ENCODE results near the gene ZNF646. TPM values are rescaled to one million over a fixed set of nuclear protein-coding genes. Genes with fewer than 3 reads are reported as not detected.

ZNF646 gene
- total and polyA plus RNA-seq, 2 of the 13 experiments (the other 11 are each of a cell fraction or from before 2014, with no cell fraction given), result 3.4 to 10.9 TPM

DNA sequence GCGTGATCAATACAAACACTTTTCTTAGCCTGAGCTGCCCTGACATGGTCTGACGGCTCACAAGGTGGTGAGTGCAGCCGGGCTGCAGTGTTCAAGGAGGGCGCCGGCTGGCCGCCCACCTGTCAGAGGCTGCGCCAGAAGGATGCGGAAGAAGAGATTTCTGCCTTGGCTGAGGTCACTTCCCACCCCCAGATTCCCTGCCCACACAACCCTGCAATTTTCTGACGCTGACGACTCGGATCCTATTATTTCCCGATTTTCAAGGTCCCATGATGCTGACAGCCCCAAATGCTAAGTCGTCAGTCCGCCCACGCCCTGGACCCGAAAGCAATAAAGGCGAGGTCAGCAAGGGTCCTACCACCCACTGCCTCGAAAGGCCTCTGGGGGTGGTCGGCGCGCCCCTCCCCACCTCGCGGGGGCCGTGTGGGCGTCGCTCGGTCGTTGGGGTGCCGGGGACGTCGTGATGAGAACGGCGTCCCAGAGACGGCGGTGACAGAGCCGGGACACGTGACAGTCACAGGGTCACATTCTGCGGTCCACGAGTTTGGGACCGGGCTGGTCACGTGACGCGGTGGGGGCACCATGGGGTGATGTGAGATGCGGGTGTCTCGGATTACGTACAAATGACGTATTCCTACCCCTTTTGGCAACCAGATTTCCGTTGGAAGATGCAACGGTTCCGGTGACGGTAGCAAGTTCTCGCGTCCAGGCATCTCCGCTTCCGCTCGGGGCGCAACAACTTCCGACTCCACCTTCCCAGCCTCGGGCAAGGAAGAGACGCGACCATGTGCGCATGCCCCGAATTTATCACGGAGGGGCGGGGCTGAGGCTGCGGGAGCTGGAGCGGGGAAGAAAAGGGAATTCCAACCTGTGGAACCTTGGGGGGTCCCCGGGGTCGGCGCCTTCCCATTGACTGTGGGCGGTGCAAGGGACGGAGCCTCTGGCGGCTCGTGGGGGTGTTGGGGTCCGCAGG, 41.2 kb upstream of the ZNF646 start, which contains the start of gene STX4 (continued):
- TF ChIP-seq, protein P1, sequence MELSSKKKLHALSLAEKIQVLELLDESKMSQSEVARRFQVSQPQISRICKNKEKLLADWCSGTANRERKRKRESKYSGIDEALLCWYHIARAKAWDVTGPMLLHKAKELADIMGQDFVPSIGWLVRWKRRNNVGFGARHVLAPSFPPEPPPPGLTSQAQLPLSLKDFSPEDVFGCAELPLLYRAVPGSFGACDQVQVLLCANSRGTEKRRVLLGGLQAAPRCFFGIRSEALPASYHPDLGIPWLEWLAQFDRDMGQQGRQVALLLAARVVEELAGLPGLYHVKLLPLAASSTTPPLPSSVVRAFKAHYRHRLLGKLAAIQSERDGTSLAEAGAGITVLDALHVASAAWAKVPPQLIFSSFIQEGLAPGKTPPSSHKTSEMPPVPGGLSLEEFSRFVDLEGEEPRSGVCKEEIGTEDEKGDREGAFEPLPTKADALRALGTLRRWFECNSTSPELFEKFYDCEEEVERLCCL (CRISPR knock-in tag; IDR thresholded peaks at IDR 0.05; ENCODE audit: borderline replicate concordance), result 0 out of 2 replicates have a peak, but pooled peaks have one; percentile 22
- TF ChIP-seq ZNF34 (CRISPR knock-in tag; IDR thresholded peaks at IDR 0.05; ENCODE audit: borderline replicate concordance) (0 out of 2 replicates have a peak, but pooled peaks have one; percentile 6), ZSCAN31 (CRISPR knock-in tag; IDR thresholded peaks at IDR 0.05; ENCODE audit: low read depth) (peak; percentile 60; the same call in 1 of the 2 replicates), NFYC (CRISPR knock-in tag; IDR thresholded peaks at IDR 0.05) (0 out of 2 replicates have a peak, but pooled peaks have one; percentile 12), ZNF468 (CRISPR knock-in tag; IDR thresholded peaks at IDR 0.05) (peak; percentile 96), ZNF7 (CRISPR knock-in tag; IDR thresholded peaks at IDR 0.05) (no peak), ZNF33B (CRISPR knock-in tag; IDR thresholded peaks at IDR 0.05) (peak; percentile 94), ZNF367 (CRISPR knock-in tag; IDR thresholded peaks at IDR 0.05; ENCODE audit: borderline replicate concordance) (peak; percentile 56; the same call in 1 of the 2 replicates)
- TF ChIP-seq, protein P2, sequence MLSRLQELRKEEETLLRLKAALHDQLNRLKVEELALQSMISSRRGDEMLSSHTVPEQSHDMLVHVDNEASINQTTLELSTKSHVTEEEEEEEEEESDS (CRISPR knock-in tag; IDR thresholded peaks at IDR 0.05; ENCODE audit: borderline replicate concordance), result 0 out of 2 replicates have a peak, but pooled peaks have one; percentile 64
- TF ChIP-seq, protein P3, sequence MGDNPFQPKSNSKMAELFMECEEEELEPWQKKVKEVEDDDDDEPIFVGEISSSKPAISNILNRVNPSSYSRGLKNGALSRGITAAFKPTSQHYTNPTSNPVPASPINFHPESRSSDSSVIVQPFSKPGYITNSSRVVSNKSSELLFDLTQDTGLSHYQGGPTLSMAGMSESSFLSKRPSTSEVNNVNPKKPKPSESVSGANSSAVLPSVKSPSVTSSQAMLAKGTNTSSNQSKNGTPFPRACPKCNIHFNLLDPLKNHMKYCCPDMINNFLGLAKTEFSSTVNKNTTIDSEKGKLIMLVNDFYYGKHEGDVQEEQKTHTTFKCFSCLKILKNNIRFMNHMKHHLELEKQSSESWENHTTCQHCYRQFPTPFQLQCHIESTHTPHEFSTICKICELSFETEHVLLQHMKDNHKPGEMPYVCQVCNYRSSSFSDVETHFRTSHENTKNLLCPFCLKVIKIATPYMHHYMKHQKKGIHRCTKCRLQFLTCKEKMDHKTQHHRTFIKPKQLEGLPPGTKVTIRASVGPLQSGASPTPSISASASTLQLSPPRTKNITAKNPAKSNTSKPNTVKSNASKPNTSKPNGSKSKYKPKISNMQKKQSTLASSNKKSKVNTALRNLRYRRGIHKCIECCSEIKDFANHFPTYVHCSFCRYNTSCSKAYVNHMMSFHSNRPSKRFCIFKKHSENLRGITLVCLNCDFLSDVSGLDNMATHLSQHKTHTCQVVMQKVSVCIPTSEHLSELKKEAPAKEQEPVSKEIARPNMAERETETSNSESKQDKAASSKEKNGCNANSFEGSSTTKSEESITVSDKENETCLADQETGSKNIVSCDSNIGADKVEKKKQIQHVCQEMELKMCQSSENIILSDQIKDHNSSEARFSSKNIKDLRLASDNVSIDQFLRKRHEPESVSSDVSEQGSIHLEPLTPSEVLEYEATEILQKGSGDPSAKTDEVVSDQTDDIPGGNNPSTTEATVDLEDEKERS (CRISPR knock-in tag; IDR thresholded peaks at IDR 0.05), result peak; percentile 58; the same call in 1 of the 2 replicates
- TF ChIP-seq, protein P4, sequence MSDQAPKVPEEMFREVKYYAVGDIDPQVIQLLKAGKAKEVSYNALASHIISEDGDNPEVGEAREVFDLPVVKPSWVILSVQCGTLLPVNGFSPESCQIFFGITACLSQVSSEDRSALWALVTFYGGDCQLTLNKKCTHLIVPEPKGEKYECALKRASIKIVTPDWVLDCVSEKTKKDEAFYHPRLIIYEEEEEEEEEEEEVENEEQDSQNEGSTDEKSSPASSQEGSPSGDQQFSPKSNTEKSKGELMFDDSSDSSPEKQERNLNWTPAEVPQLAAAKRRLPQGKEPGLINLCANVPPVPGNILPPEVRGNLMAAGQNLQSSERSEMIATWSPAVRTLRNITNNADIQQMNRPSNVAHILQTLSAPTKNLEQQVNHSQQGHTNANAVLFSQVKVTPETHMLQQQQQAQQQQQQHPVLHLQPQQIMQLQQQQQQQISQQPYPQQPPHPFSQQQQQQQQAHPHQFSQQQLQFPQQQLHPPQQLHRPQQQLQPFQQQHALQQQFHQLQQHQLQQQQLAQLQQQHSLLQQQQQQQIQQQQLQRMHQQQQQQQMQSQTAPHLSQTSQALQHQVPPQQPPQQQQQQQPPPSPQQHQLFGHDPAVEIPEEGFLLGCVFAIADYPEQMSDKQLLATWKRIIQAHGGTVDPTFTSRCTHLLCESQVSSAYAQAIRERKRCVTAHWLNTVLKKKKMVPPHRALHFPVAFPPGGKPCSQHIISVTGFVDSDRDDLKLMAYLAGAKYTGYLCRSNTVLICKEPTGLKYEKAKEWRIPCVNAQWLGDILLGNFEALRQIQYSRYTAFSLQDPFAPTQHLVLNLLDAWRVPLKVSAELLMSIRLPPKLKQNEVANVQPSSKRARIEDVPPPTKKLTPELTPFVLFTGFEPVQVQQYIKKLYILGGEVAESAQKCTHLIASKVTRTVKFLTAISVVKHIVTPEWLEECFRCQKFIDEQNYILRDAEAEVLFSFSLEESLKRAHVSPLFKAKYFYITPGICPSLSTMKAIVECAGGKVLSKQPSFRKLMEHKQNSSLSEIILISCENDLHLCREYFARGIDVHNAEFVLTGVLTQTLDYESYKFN (CRISPR knock-in tag; conservative IDR thresholded peaks at IDR 0.05), result peak; percentile 67; the same call in 1 of the 2 replicates
- TF ChIP-seq, protein P5, sequence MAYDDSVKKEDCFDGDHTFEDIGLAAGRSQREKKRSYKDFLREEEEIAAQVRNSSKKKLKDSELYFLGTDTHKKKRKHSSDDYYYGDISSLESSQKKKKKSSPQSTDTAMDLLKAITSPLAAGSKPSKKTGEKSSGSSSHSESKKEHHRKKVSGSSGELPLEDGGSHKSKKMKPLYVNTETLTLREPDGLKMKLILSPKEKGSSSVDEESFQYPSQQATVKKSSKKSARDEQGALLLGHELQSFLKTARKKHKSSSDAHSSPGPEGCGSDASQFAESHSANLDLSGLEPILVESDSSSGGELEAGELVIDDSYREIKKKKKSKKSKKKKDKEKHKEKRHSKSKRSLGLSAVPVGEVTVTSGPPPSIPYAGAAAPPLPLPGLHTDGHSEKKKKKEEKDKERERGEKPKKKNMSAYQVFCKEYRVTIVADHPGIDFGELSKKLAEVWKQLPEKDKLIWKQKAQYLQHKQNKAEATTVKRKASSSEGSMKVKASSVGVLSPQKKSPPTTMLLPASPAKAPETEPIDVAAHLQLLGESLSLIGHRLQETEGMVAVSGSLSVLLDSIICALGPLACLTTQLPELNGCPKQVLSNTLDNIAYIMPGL (CRISPR knock-in tag; IDR thresholded peaks at IDR 0.05; ENCODE audit: borderline replicate concordance in 1 of 2, low read depth in 1 of 2), result peak; percentile 58 to 72; a peak in 3 of 4 replicates
- TF ChIP-seq, protein P6, sequence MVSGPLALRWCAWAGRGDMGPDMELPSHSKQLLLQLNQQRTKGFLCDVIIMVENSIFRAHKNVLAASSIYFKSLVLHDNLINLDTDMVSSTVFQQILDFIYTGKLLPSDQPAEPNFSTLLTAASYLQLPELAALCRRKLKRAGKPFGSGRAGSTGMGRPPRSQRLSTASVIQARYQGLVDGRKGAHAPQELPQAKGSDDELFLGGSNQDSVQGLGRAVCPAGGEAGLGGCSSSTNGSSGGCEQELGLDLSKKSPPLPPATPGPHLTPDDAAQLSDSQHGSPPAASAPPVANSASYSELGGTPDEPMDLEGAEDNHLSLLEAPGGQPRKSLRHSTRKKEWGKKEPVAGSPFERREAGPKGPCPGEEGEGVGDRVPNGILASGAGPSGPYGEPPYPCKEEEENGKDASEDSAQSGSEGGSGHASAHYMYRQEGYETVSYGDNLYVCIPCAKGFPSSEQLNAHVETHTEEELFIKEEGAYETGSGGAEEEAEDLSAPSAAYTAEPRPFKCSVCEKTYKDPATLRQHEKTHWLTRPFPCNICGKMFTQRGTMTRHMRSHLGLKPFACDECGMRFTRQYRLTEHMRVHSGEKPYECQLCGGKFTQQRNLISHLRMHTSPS (CRISPR knock-in tag; IDR thresholded peaks at IDR 0.05; ENCODE audit: low read depth), result no peak
